Thoracic aorta (tissue), 2 donors: ENCODE data around the gene CFAP47. TPM values are rescaled to one million over a fixed set of nuclear protein-coding genes. Genes with fewer than 3 reads are reported as not detected.

Experiments used
- ATAC-seq: fragments of 150-250 bp; one replicate; pipeline ENCODE4 v1.8.0; 2017; ENCODE audit warnings: low read depth; ENCODE audit not compliant: insufficient number of reproducible peaks, low FRiP score
- DNase-seq: peaks from one replicate; pipeline ENCODE4 v3.0.0-alpha.2; 2020; ENCODE audit warnings: low spot score
- H3K27ac ChIP-seq, 2 donors: fragments of 200-600 bp; sonication (generic); 1 replicate in 1 of 2; 2 replicates in 1 of 2; pipeline ENCODE4 v1.5.1; 2016; ENCODE audit warnings: mild to moderate bottlenecking in 2 of 2, moderate library complexity in 2 of 2
- H3K27me3 ChIP-seq: fragments of 200-600 bp; sonication (generic); replicated peaks from 2 replicates; pipeline ENCODE4 v1.6.0; 2016; ENCODE audit warnings: mild to moderate bottlenecking; ENCODE audit not compliant: insufficient read depth
- H3K36me3 ChIP-seq: fragments of 200-600 bp; sonication (generic); one replicate; pipeline ENCODE4 v1.5.1; 2016
- H3K4me1 ChIP-seq, 2 donors: fragments of 200-600 bp; sonication (generic); 1 replicate in 1 of 2; 2 replicates in 1 of 2; pipeline versions ENCODE4 v1.5.1 to v1.6.0; 2016; ENCODE audit warnings: low read depth in 2 of 2, mild to moderate bottlenecking in 1 of 2; ENCODE audit not compliant: control insufficient read depth in 1 of 2
- H3K4me3 ChIP-seq: fragments of 200-600 bp; sonication (generic); 2 replicates; pipeline ENCODE4 v1.5.1; 2016; ENCODE audit warnings: mild to moderate bottlenecking
- H3K9me3 ChIP-seq: fragments of 200-600 bp; sonication (generic); 2 replicates; pipeline ENCODE4 v1.5.1; 2016
- CTCF ChIP-seq: fragments of 200-600 bp; sonication (generic); IDR thresholded peaks from one replicate; pipeline ENCODE4 v1.5.1; 2019; ENCODE audit warnings: antibody characterized with exemption
- total RNA-seq, 2 donors: library from RNA; depleted of rRNA; stranded (reverse); fragments of >200 nt; gene quantifications; one replicate each; pipeline versions ENCODE4 v1.1.0 to v1.2.3, GENCODE V29; 2016

The CFAP47 gene
- total RNA-seq, 2 donors from 2014 or later = not detected

- Histone ChIP-seq H3K27ac (no peak overlapping the region), H3K27me3 (no peaks in the 10 kb centered on the region), H3K4me3 (no peak overlapping the region), H3K36me3 (no peaks in the 10 kb centered on the region), H3K9me3 (no peaks in the 10 kb centered on the region), H3K4me1 (no peaks in the 10 kb centered on the region)
- ATAC-seq (no peak), DNase-seq (no peak)
- no peak for TF ChIP-seq CTCF
Observed at GRCh38 chrX:36344301-36344700, 424.8 kb downstream of the CFAP47 start.

GRCh38 chrX:36348509-36348908, 429.0 kb downstream of the CFAP47 start:
- Histone ChIP-seq H3K9me3 (no peaks in the 10 kb centered on the region), H3K4me3 (no peak overlapping the region), H3K27ac (no peak overlapping the region), H3K36me3 (no peaks in the 10 kb centered on the region), H3K27me3 (no peaks in the 10 kb centered on the region), H3K4me1 (no peaks in the 10 kb centered on the region)
- no peak for ATAC-seq
- no peak for DNase-seq
- TF ChIP-seq CTCF = no peak

- DNase-seq (no peak), ATAC-seq (no peak)
- Histone ChIP-seq H3K27me3 (no peaks in the 10 kb centered on the region), H3K4me1 (no peaks in the 10 kb centered on the region), H3K36me3 (no peaks in the 10 kb centered on the region), H3K27ac (no peak overlapping the region), H3K4me3 (no peak overlapping the region), H3K9me3 (no peaks in the 10 kb centered on the region)
- TF ChIP-seq CTCF = no peak
Observed at GRCh38 chrX:36357855-36358254, 438.3 kb downstream of the CFAP47 start.

DNA sequence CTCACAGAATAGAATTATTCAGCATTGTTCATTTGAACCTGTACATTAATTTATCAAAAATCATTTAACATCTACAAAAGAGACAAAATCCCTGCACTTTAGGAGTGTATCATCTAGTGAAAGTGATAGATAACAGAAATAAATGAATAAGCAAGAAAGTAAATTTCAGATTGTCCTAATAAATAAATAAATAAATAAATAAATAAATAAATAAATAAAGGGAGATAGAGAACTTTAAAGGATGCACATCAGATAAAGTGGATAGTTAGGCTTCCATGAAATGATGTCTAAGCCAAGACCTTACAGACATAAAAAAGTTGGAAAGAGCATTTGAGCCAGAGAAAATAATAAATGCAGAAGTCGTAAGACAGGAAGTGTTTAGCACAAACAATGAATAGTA, 444.7 kb downstream of the CFAP47 start:
- H3K9me3 ChIP-seq = no peaks in the 10 kb centered on the region
- H3K27me3 ChIP-seq = no peaks in the 10 kb centered on the region
- no peak for DNase-seq

GRCh38 chrX:36383495-36383894, 464.0 kb downstream of the CFAP47 start:
- no peaks in the 10 kb centered on the region for H3K27me3 ChIP-seq
- no peak overlapping the region for H3K27ac ChIP-seq
- ATAC-seq (no peak), DNase-seq (no peak)
- H3K9me3 ChIP-seq = no peaks in the 10 kb centered on the region
- no peaks in the 10 kb centered on the region for H3K4me1 ChIP-seq
- H3K36me3 ChIP-seq = no peaks in the 10 kb centered on the region
- no peak for TF ChIP-seq CTCF
- no peak overlapping the region for H3K4me3 ChIP-seq

More for the DNA sequence above, 444.7 kb downstream of the CFAP47 start:
- no peaks in the 10 kb centered on the region for H3K4me1 ChIP-seq
- TF ChIP-seq CTCF = no peak
- H3K4me3 ChIP-seq = no peak overlapping the region
- H3K27ac ChIP-seq = no peak overlapping the region
- no peak for ATAC-seq
- no peaks in the 10 kb centered on the region for H3K36me3 ChIP-seq
